HG02981 (cell line): Measurements from ENCODE around the gene CPNE4.

Experiments
- ATAC-seq: cut with Tn5 transposase; IDR thresholded peaks from one replicate; pipeline ENCODE4 v1.9.1; 2021; ENCODE audit warnings: mild to moderate bottlenecking, moderate library complexity; ENCODE audit not compliant: unreplicated experiment

CPNE4 gene

GRCh38 chr3:131883711-131884407 lies 151.0 kb downstream of the CPNE4 start:
- no peak for ATAC-seq

GRCh38 chr3:131883086-131883485 lies 151.7 kb downstream of the CPNE4 start:
- no peak for ATAC-seq

GRCh38 chr3:131881777-131882176 lies 153.0 kb downstream of the CPNE4 start:
- ATAC-seq: no peak

- no peak for ATAC-seq
These were observed 153.9 kb downstream of the CPNE4 start for GRCh38 chr3:131880948-131881347.

- no peak for ATAC-seq
These were observed 166.6 kb downstream of the CPNE4 start for GRCh38 chr3:131868203-131868602.

DNA sequence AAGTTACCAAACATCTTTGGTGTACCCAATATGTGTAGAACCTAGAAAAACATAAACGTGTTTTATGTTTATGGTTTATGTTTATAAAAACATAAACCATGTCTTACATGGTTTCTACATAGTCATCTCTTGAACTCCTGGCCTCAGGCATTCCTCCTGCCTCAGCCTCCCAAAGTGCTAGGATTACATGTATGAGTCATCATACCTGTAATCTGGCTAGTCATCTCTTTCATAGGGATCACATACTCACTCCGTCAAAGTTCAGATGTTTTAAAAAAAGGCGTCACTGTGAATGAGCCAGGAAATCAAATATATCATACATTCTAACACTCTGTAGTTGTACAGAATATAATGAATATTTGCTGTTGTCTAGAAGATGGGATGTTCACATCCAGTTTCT lies 178.6 kb downstream of the CPNE4 start:
- ATAC-seq: no peak

- no peak for ATAC-seq
These were observed 184.6 kb downstream of the CPNE4 start for GRCh38 chr3:131850223-131850622.

DNA sequence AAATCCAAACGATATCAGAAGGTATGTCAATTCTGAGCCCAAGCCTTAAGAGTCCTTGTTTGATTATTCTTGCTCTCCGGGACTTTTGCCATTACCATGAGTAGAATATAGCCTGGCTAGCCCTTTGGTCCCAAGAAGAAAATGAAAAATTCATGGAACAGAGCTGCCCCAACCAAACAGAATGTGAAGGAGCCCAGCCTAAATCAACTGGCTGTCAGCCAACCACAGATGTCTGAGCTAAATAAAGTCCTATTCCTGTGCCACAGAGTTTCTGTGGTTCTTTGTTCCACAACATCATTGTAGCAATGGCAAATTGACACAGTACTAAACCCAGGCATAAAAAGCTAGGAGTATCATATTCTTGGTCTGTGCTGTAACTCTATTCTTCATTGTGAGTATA lies 185.2 kb downstream of the CPNE4 start:
- ATAC-seq: no peak

- ATAC-seq: no peak
These were observed 186.8 kb downstream of the CPNE4 start for GRCh38 chr3:131847966-131848510.

DNA sequence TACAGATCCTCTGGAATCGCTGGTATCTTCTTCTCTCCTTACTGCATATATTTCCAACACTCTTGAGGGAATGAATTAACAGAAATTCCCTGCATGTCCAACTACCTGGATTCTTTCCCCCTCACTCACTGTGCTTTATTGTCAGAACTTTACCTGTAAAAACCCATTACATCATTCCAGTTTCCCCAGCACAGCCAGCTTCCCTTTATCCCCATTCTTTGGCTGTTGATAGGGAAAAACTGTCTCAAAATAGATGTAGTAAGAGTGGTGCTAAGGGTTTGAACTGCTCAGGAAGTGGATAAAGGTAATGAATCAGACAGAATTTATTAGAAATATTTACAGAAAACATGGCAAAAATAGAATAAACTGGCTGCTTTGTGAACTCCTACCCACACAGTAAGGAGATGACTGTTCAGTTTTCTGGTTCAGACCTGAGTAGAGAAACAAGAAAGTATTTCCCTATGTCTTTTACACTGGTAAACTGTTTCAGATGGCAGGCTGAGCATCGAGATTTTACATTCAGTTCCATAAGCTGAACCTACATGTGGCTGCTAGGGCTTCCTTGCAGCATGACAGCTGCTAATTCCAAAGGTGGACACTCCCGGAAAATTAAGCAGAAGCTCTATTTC lies 188.4 kb downstream of the CPNE4 start:
- ATAC-seq: no peak

- ATAC-seq: no peak
These were observed 191.6 kb downstream of the CPNE4 start for GRCh38 chr3:131843174-131843573.

DNA sequence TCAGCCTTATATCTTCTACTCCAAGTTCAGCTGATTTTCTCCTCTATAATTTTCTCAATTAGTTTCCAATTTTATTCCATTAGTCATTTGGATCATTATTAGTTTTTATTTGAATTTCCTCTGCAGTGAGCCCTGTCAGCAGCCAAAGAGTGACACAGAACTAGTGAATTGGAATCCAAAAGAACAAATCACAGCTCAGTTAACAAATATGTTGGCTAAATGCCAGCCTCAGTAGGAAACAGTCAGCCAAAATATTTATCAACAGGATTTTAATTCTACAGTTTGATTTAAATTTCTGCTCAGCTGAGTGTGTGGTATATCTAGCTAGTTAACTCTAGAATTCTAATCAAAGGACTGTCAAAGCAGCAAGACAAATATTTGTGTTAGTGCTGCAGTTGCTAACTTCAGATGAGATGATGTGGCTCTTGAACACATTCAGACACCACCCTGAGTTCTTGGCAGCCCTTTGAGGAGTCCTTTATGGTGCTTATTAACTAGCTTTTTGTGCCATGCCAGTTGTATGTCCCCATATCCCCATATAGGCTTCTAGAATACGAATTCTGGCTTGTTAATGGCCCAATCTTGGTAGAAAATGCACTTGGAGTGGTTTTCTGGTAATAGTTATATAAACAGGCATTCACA lies 194.5 kb downstream of the CPNE4 start:
- no peak for ATAC-seq

GRCh38 chr3:131835906-131836305 lies 198.9 kb downstream of the CPNE4 start:
- ATAC-seq: no peak

DNA sequence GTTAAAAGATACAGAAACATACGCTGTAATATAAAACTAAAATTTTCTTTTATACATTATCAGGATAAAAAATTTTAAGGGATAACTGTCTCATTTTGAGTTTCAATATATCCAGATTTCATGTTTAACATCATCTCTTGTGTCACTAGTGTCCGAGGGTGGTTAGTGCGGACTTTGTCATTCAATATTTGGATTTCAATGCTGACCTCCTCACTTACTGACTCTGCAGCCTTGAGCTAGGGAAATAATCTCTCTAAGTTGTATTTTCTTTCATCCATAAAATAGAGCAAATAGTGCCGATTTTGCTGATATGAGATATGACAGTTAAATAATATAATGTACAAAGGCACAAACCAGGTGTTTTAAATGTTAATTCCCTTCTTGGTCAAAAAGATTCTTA lies 203.2 kb downstream of the CPNE4 start:
- ATAC-seq: no peak

DNA sequence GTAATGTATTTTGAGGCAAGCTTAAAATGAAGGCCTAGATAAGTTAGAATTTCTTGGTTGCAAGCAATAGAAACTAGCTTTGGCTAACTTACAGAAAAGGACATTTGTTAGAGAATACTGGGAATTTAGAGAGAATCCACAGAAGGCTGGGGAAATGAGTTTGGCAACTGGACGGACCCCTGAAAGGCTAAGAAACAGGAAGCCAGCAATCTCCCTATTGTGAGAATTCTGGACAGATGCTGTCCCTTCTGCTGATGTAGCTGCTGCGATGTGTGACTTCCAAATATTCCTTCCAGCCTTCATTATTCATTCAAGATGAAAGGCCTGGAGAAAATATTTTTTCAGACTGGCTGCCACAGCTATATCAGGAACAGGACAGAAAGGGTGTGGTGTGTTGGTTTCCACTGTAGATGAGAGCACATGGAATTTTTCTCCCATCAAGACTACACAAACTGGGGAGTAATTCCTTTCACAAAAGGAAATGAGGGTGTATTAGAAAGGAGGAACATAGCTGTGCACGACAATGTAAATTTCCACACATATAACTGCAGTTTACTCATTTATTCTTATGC lies 213.5 kb downstream of the CPNE4 start:
- ATAC-seq: no peak

DNA sequence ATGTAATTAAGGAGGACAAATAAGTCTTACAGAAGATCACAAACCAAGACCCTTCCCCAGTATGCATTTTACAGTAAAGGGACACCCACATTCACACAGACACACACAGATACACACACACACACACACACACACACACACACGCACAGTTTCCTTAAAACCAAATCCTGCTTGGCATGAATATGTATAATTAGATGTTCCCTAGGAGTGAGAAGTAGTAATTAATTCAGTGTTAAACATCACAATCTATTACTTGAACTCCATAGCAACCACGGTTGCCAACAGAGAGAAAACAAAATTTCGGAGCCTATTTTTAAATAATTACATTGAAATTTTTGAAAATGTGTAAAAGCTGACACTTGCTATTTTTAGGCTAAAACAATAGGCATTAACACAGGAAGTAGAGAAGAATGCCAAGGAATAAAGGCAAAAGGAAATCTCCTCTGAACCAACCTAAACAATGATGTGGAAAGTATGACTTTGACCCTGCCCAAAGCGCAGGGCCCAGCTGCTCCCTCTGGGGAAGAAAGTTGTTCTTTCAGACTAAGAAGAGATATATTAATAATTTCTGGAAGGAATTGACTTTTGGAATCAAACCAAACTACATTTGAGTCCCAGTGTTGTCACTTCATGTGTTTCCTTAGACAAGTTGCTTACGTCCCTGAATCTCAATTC lies 215.3 kb downstream of the CPNE4 start:
- ATAC-seq: no peak

DNA sequence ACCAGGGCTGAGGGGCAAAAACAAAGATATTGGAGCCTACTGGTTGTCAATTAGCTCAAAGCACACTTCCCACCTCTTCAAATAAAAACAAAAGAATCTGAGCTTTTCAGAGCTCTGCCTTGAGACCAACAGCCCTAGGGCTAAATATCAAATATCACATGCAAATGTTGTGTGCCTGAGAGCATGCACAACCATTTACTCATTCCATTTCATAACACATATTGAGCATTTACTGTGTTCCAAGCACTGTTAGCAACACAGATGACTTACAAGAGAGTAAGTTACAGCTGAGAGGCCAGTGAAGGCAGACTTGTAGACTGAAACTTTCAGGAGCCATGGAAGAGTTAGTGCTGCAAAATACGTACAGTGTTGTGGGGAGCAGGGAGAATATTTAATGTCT lies 222.4 kb downstream of the CPNE4 start:
- ATAC-seq: no peak

- ATAC-seq: no peak
These were observed 223.3 kb downstream of the CPNE4 start for GRCh38 chr3:131811481-131811880.

DNA sequence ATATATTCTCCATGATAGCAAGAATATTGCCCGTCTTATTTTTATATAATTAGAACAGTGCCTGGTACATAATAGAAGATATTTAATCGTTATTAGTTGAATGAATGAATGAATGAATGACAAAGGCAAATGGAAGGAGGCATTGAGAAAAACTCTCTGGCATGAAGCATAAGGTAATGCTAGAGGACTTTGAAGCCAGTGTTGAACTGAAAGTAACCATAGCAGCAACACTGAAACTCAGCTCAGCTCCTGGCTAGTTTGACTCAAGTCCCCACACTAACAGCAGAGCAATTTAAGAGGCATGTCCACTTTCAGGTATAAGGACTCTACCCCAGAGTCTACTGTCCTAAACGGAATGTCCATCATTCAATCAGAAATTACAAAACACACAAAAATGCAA lies 227.0 kb downstream of the CPNE4 start:
- ATAC-seq: no peak

GRCh38 chr3:131806736-131807135 lies 228.1 kb downstream of the CPNE4 start:
- ATAC-seq: no peak

- ATAC-seq: no peak
These were observed 230.2 kb downstream of the CPNE4 start for GRCh38 chr3:131804565-131805133.
